ENCODE data around the gene LRRC43.

The LRRC43 gene

DNA sequence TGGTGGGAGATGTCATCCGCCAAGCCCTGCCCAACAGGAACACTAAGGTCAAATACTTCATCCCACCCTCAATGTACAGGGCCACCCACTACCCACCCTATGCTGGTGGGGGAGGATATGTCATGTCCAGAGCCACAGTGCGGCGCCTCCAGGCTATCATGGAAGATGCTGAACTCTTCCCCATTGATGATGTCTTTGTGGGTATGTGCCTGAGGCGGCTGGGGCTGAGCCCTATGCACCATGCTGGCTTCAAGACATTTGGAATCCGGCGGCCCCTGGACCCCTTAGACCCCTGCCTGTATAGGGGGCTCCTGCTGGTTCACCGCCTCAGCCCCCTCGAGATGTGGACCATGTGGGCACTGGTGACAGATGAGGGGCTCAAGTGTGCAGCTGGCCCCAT lies 24.1 kb downstream of the LRRC43 start:
- FAIRE-seq = no peak
- TF ChIP-seq TAF1 (IDR thresholded peaks at IDR 0.05; ENCODE audit: borderline replicate concordance, low read depth, low read length) = no peak
- TF ChIP-seq POLR2A (IDR thresholded peaks at IDR 0.05; ENCODE audit: low read depth, low read length) = no peak
- no peak for TF ChIP-seq POLR2AphosphoS5 (IDR thresholded peaks at IDR 0.05; ENCODE audit: low read depth, low read length)
- DNase-seq (ENCODE audit: insufficient read length) = no peak

- FAIRE-seq (no peak), DNase-seq (ENCODE audit: insufficient read length) (no peak)
- TF ChIP-seq TAF1 (IDR thresholded peaks at IDR 0.05; ENCODE audit: borderline replicate concordance, low read depth, low read length) (no peak), POLR2AphosphoS5 (IDR thresholded peaks at IDR 0.05; ENCODE audit: low read depth, low read length) (no peak), POLR2A (IDR thresholded peaks at IDR 0.05; ENCODE audit: low read depth, low read length) (no peak)
Measured at GRCh38 chr12:122207391-122207790, 24.5 kb downstream of the LRRC43 start.

DNA sequence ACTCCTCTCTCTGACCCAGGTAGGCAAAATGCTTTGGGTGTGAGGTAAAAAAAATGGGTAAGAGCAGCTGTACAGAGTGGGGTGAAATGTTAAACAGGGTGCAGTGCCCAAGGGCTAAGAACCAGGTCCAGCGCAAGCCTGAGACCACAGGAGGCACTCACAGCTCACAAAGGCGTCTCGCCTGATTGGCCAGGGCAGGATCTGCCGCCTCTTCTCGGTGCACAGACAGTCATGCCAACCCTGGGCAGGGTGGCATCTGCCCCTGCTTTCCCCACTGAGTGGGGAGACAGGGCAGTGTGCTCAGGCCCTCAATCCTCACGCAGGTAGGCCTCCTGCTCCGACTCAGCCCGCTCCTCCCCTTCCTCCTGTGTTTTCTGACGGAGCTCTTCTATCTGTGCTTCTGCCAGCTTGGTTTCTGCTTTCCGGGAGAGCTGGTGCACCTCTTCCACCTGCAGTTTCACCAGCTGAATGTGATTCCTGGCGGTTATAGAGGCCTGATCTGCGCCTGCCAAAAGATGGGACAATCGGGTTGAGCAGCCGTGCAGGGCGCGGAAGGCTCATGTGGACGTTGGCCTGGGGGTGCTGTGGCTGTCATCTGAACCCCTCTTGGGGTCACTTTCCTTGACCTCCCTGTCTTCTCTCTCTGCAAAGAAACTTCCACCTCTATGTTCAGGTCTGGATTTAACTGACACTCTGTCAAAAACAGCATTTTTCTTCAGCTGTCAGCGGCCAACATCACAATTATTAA lies 25.3 kb downstream of the LRRC43 start:
- TF ChIP-seq POLR2AphosphoS5 (IDR thresholded peaks at IDR 0.05; ENCODE audit: low read depth, low read length) (no peak), POLR2A (IDR thresholded peaks at IDR 0.05; ENCODE audit: low read depth, low read length) (no peak), TAF1 (IDR thresholded peaks at IDR 0.05; ENCODE audit: borderline replicate concordance, low read depth, low read length) (no peak)
- FAIRE-seq (no peak), DNase-seq (ENCODE audit: insufficient read length) (no peak)

- FAIRE-seq (no peak), DNase-seq (ENCODE audit: insufficient read length) (no peak)
- no peak for TF ChIP-seq POLR2A (IDR thresholded peaks at IDR 0.05; ENCODE audit: low read depth, low read length)
Measured at GRCh38 chr12:122215771-122216170, 32.8 kb downstream of the LRRC43 start.

GRCh38 chr12:122216445-122216844 lies 33.5 kb downstream of the LRRC43 start:
- DNase-seq (ENCODE audit: insufficient read length) = no peak
- no peak for TF ChIP-seq POLR2AphosphoS5 (IDR thresholded peaks at IDR 0.05; ENCODE audit: low read depth, low read length)
- no peak for TF ChIP-seq POLR2A (IDR thresholded peaks at IDR 0.05; ENCODE audit: low read depth, low read length)
- no peak for TF ChIP-seq TAF1 (IDR thresholded peaks at IDR 0.05; ENCODE audit: borderline replicate concordance, low read depth, low read length)
- FAIRE-seq = no peak

- peak; percentile 99 for FAIRE-seq
Measured at GRCh38 chr12:122225683-122226365, 42.9 kb downstream of the LRRC43 start, which contains the start of gene DIABLO. Gene DIABLO (minus strand): TSS chr12:122226052. CDS start chr12:122226014, 38 bp downstream.

GRCh38 chr12:122226366-122227125 lies 43.6 kb downstream of the LRRC43 start:
- TF ChIP-seq POLR2A (IDR thresholded peaks at IDR 0.05; ENCODE audit: low read depth, low read length) (no peak), POLR2AphosphoS5 (IDR thresholded peaks at IDR 0.05; ENCODE audit: low read depth, low read length) (no peak), TAF1 (IDR thresholded peaks at IDR 0.05; ENCODE audit: borderline replicate concordance, low read depth, low read length) (no peak)
- DNase-seq (ENCODE audit: insufficient read length) = no peak
- peak; percentile 5 for FAIRE-seq

More at GRCh38 chr12:122225683-122226365, 42.9 kb downstream of the LRRC43 start, which contains the start of gene DIABLO:
- TF ChIP-seq POLR2AphosphoS5 (IDR thresholded peaks at IDR 0.05; ENCODE audit: low read depth, low read length) = peak; percentile 96
- TF ChIP-seq TAF1 (IDR thresholded peaks at IDR 0.05; ENCODE audit: borderline replicate concordance, low read depth, low read length) = peak; percentile 93
- TF ChIP-seq POLR2A (IDR thresholded peaks at IDR 0.05; ENCODE audit: low read depth, low read length) = peak; percentile 95
- DNase-seq (ENCODE audit: insufficient read length) = peak; percentile 91

DNA sequence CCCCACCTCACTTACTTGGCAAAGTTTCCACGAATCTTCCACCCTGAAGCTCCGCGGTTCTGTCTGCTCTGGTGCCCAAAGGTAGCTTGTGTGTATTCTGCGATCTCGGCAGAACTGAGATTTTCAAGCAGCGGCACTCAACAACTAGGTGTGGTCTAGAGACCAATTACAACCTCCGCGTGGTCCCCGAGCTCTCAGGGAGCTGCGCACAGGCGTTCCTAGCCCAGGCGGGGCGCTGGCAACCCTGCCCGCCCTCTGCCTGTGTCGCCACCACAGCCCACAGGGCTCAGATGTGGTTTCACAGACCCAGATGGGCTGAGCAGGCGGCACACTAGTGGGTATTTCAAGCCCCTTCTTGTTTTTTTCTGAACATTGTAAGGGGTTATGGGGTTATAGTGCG lies 44.4 kb downstream of the LRRC43 start:
- DNase-seq (ENCODE audit: insufficient read length) (no peak), FAIRE-seq (no peak)

DNA sequence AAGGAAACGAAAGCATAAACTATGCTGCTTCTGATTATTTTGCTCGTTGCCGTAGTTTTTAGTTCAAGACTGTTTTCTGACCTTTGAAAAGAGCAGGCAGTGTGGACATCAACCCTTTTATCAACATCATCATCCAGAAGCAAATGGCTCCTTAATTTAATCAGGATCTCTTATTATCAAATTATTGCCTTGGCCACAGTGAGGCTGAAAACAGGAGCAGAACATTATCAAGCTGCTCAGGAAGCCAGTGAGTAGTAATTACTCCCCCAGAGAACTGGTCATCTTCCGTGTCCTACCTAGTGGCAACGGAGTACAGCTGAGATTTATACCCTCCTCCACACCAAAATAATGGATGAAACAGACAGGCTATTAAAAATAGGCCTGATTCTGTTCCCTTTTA lies 45.2 kb downstream of the LRRC43 start:
- DNase-seq (ENCODE audit: insufficient read length) (no peak), FAIRE-seq (no peak)
- TF ChIP-seq TAF1 (IDR thresholded peaks at IDR 0.05; ENCODE audit: borderline replicate concordance, low read depth, low read length) = no peak
- no peak for TF ChIP-seq POLR2A (IDR thresholded peaks at IDR 0.05; ENCODE audit: low read depth, low read length)
- no peak for TF ChIP-seq POLR2AphosphoS5 (IDR thresholded peaks at IDR 0.05; ENCODE audit: low read depth, low read length)

More for the DNA sequence above, 44.4 kb downstream of the LRRC43 start:
- no peak for TF ChIP-seq POLR2A (IDR thresholded peaks at IDR 0.05; ENCODE audit: low read depth, low read length)
- TF ChIP-seq TAF1 (IDR thresholded peaks at IDR 0.05; ENCODE audit: borderline replicate concordance, low read depth, low read length) = no peak
- no peak for TF ChIP-seq POLR2AphosphoS5 (IDR thresholded peaks at IDR 0.05; ENCODE audit: low read depth, low read length)

DNA sequence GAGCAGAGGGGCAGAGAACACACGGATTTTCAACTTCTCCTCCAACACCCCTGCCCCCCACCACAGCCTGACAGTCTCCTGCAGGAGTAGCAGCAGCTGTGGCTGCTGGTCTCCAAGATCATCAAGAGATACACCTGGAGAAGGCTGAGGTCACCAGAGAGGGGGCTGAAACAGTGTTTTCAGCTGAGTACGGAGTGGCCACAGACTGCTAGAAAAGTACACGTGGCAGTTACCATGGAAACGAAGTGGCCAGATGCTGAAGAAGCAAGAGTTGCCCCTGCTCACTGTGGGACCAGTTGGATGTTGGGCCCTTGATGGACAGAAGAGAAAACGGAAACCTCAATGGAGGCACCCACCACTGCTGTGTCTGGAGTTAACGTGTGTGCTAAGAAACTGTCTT lies 47.9 kb downstream of the LRRC43 start:
- FAIRE-seq (no peak), DNase-seq (ENCODE audit: insufficient read length) (no peak)
- TF ChIP-seq POLR2A (IDR thresholded peaks at IDR 0.05; ENCODE audit: low read depth, low read length) (no peak), TAF1 (IDR thresholded peaks at IDR 0.05; ENCODE audit: borderline replicate concordance, low read depth, low read length) (no peak), POLR2AphosphoS5 (IDR thresholded peaks at IDR 0.05; ENCODE audit: low read depth, low read length) (no peak)

GRCh38 chr12:122232691-122233090 lies 49.8 kb downstream of the LRRC43 start:
- DNase-seq (ENCODE audit: insufficient read length) (no peak), FAIRE-seq (no peak)
- TF ChIP-seq TAF1 (IDR thresholded peaks at IDR 0.05; ENCODE audit: borderline replicate concordance, low read depth, low read length) (no peak), POLR2AphosphoS5 (IDR thresholded peaks at IDR 0.05; ENCODE audit: low read depth, low read length) (no peak), POLR2A (IDR thresholded peaks at IDR 0.05; ENCODE audit: low read depth, low read length) (no peak)

All from GM12892 (cell line).